GM12891 (cell line): ENCODE data around the gene CHRM5.

ENCODE experiments used
- POLR2AphosphoS5 ChIP-seq: IDR thresholded peaks from 2 replicates; pipeline ENCODE4 v1.6.1; 2011; ENCODE audit warnings: low read depth, low read length, control low read depth
- TAF1 ChIP-seq: IDR thresholded peaks from 2 replicates; pipeline ENCODE4 v1.6.1; 2011; ENCODE audit warnings: low read depth, low read length, control low read depth

DNA sequence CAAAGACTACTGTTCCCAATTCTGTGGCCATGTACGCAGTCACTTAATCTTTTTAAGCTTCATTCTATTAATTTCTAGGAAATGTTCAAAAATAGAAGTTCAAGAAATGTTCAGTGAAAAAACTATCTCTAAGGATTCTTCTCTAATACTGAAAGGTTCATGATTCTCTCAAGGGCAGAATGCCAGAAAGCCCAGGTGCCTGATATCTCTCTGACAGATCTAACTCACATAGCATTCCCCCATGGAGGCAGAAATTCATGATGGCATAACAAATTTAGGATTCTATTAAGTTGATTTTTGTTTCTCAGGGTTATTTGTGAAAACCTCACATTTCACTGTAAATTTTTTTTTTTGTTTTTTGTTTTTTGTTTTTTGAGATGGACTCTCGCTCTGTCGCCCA is 17.5 kb downstream of the CHRM5 start:
- TF ChIP-seq TAF1 (no peak), POLR2AphosphoS5 (no peak)
